Measurements from ENCODE around the gene CELA1.
"Not testable (repeated sequence)": the region's sequence is repeated elsewhere in the genome, so short reads cannot be mapped to it uniquely, and the experiment has no call there.

The CELA1 gene

GRCh38 chr12:51307655-51308593, 38.6 kb downstream of the CELA1 start:
- no peak for DNase-seq

GRCh38 chr12:51306507-51306906, 40.0 kb downstream of the CELA1 start:
- no peak for DNase-seq

GRCh38 chr12:51300768-51301167, 45.7 kb downstream of the CELA1 start:
- DNase-seq, result not testable (repeated sequence)

- DNase-seq, result no peak
Measured at GRCh38 chr12:51295651-51296050, 50.8 kb downstream of the CELA1 start.

- not testable (repeated sequence) for DNase-seq
Measured at GRCh38 chr12:51294097-51294496, 52.4 kb downstream of the CELA1 start.

GRCh38 chr12:51293696-51294095, 52.8 kb downstream of the CELA1 start:
- DNase-seq, result no peak

GRCh38 chr12:51291603-51292513, 54.6 kb downstream of the CELA1 start:
- not testable (repeated sequence) for DNase-seq

GRCh38 chr12:51285843-51286242, 60.6 kb downstream of the CELA1 start:
- DNase-seq, result no peak

- no peak for DNase-seq
Measured at GRCh38 chr12:51281202-51281924, 65.1 kb downstream of the CELA1 start.
